SK-N-SH (cell line): ENCODE results near the gene PTPN12.

ENCODE experiments used
- CTCF ChIP-seq: fragments of 200-600 bp; sonication (generic); IDR thresholded peaks from 2 replicates; pipeline ENCODE4 v1.6.1; 2017; ENCODE audit warnings: antibody characterized with exemption, mild to moderate bottlenecking, moderate library complexity
- EP300 ChIP-seq, 2 experiments: IDR thresholded peaks; 2 replicates each; pipeline versions ENCODE4 v1.4.0 to v1.6.1; 2012; ENCODE audit warnings: borderline replicate concordance in 1 of 2, low read depth in 1 of 2, low read length in 1 of 2
- NRF1 ChIP-seq: IDR thresholded peaks from 2 replicates; pipeline ENCODE4 v1.6.1; 2012; ENCODE audit warnings: low read depth, mild to moderate bottlenecking, low read length
- POLR2AphosphoS5 ChIP-seq: IDR thresholded peaks from 2 replicates; pipeline ENCODE4 v1.6.1; 2012; ENCODE audit warnings: low read depth, low read length
- REST ChIP-seq: IDR thresholded peaks from 2 replicates; pipeline ENCODE4 v1.6.1; 2012; ENCODE audit warnings: mild to moderate bottlenecking, low read depth, low read length, moderate library complexity
- TF ChIP-seq, protein P1 (sequence below): IDR thresholded peaks from 2 replicates; pipeline ENCODE4 v1.4.0; 2012; ENCODE audit warnings: low read depth, borderline replicate concordance

DNA sequence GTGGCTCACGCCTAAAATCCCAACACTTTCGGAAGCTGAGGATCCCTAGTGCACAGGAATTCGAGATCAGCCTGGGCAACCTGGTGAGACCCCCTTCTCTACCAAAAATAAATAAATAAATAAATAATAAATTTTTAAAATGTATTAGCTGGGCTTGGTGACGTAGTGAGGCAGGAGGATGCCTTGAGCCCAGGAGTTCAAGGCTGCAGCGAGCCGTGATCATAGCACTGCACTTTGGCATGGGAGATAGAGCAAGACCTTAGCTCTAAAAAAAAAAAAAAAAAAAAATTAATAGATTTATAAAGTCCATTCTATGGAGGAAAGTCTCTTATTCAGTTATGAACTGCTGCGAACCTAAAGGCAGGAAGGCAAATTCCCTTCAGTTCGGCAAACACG is 1.1 kb upstream of the PTPN12 start:
- TF ChIP-seq NRF1 (no peak), EP300 (IDR thresholded peaks at IDR 0.05; ENCODE audit: borderline replicate concordance in 1 of 2, low read depth in 1 of 2, low read length in 1 of 2) (no peak), REST (no peak), CTCF (no peak), POLR2AphosphoS5 (no peak)
- TF ChIP-seq, protein P1, sequence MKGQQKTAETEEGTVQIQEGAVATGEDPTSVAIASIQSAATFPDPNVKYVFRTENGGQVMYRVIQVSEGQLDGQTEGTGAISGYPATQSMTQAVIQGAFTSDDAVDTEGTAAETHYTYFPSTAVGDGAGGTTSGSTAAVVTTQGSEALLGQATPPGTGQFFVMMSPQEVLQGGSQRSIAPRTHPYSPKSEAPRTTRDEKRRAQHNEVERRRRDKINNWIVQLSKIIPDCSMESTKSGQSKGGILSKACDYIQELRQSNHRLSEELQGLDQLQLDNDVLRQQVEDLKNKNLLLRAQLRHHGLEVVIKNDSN: no peak
